Upper lobe of left lung (tissue), 4 donors: ENCODE results near the gene CDC16.

Experiments
- EP300 ChIP-seq, 4 donors: sonication (generic); formaldehyde crosslinking; IDR thresholded peaks; one replicate each; pipeline ENCODE4 v1.5.1; 2017; ENCODE audit warnings: antibody characterized with exemption in 4 of 4, control low read depth in 2 of 4
- TF ChIP-seq, protein P1 (sequence below), 6 experiments: fragments of 450-650 bp in 4 of 6; fragments of 200-600 bp in 2 of 6; sonication (generic) in 2 of 6; IDR thresholded peaks; one replicate each; pipeline ENCODE4 v1.5.1; 2016 to 2019; ENCODE audit warnings: antibody characterized with exemption in 6 of 6

DNA sequence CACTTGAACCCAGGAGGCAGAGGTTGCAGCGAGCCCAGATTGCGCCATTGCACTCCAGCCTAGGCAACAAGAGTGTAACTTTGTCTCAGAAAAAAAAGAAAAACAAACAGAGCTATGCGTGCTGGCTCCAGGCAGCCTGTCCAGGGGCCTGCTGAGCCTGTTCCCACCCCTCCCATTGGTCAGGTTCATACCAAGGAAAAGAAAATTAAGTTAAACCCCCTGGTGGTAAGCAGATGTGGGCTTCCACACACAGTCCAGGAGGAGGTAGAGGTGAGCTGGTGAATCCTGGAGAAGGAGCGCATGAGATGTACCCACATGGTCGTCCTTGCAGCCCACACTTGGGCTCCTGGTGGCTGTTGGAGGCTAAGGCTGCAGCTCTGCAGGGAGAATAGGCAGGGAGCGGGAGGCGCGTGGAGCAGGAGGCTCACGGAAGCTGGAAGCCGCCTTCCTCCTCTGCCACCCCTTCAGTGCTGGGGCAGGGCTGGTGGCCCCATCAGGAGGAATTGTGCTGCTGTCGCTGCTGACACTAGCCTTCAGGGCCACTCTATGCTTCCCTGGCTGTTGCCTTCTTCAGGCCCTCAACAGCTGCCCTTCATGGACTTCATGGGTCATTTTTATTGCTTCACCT, 69.1 kb downstream of the CDC16 start:
- TF ChIP-seq, protein P1, sequence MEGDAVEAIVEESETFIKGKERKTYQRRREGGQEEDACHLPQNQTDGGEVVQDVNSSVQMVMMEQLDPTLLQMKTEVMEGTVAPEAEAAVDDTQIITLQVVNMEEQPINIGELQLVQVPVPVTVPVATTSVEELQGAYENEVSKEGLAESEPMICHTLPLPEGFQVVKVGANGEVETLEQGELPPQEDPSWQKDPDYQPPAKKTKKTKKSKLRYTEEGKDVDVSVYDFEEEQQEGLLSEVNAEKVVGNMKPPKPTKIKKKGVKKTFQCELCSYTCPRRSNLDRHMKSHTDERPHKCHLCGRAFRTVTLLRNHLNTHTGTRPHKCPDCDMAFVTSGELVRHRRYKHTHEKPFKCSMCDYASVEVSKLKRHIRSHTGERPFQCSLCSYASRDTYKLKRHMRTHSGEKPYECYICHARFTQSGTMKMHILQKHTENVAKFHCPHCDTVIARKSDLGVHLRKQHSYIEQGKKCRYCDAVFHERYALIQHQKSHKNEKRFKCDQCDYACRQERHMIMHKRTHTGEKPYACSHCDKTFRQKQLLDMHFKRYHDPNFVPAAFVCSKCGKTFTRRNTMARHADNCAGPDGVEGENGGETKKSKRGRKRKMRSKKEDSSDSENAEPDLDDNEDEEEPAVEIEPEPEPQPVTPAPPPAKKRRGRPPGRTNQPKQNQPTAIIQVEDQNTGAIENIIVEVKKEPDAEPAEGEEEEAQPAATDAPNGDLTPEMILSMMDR (IDR thresholded peaks at IDR 0.05): no peak
- no peak for TF ChIP-seq EP300 (IDR thresholded peaks at IDR 0.05)
